IPS-20b (cell line): Measurements from ENCODE around the gene CNTN5.

Source experiments
- H3K27ac ChIP-seq: one replicate; pipeline ENCODE4 v1.5.1; 2013; ENCODE audit warnings: low read length
- H3K27me3 ChIP-seq: 2 replicates; pipeline ENCODE4 v1.6.1; 2013; ENCODE audit warnings: mild to moderate bottlenecking, low read length, inconsistent platforms; ENCODE audit not compliant: insufficient read depth
- H3K36me3 ChIP-seq: 2 replicates; pipeline ENCODE4 v1.6.1; 2013; ENCODE audit warnings: low read depth, mild to moderate bottlenecking, inconsistent platforms, low read length, moderate library complexity; ENCODE audit not compliant: insufficient read depth
- H3K4me1 ChIP-seq: 2 replicates; pipeline ENCODE4 v1.6.1; 2013; ENCODE audit warnings: mild to moderate bottlenecking, control low read depth, inconsistent platforms, low read length, moderate library complexity; ENCODE audit not compliant: insufficient read depth
- H3K4me3 ChIP-seq: 2 replicates; pipeline ENCODE4 v1.5.1; 2013; ENCODE audit warnings: mild to moderate bottlenecking, low read length, inconsistent platforms
- H3K9ac ChIP-seq: 2 replicates; pipeline ENCODE4 v1.6.1; 2013; ENCODE audit warnings: low read depth, mild to moderate bottlenecking, inconsistent platforms, low read length, moderate library complexity
- H3K9me3 ChIP-seq: 2 replicates; pipeline ENCODE4 v1.6.1; 2013; ENCODE audit warnings: mild to moderate bottlenecking, low read depth, low read length, inconsistent platforms; ENCODE audit not compliant: insufficient read depth

Gene CNTN5

GRCh38 chr11:99419991-99420390 lies 399.2 kb downstream of the CNTN5 start:
- peak overlapping the region; percentile 23 for H3K27ac ChIP-seq
- no peaks in the 10 kb centered on the region for H3K9me3 ChIP-seq

DNA sequence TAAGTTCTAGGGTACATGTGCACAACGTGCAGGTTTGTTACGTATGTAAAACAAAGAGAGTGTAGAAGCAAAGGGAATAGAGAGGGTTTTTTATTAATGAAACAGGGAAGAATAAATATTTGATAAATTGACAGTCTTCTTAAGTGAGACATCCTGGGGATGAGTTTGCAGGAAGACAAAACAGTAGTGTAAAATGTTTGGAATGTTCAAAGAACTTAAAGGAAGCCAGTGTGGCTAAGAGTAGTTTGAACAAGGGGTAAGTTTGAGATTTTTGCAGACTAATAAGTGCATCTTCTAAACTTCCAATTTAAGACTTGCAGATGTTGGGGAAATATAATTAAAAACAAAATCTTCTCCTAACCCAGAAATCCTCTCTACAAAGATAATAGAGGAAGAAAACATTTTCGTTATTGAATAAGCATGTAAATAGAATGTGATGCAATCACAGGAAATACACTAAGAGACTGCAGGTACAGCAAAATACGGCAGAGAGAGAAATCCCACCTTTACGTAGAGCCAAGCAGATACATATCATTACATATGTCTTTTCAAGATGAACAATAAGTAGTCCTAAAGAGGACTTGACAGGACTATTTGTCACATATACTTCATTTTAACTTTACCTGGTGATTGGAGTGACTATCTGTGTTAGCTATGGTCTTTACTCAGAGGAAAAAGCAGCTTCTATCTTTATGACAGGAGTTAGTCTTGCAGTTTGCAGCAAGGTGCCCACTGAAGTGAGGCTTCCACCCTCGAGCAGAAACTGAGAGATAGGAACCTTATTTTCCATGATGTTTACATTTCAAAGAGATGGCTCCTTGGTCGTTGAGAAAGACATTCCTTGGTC lies 402.1 kb downstream of the CNTN5 start:
- peak overlapping the region; percentile 74 for H3K9ac ChIP-seq
- no peaks in the 10 kb centered on the region for H3K36me3 ChIP-seq
- peaks cover 64% of the 10 kb centered on the region for H3K4me1 ChIP-seq
- H3K27me3 ChIP-seq, result peaks cover 6% of the 10 kb centered on the region; the same call in 1 of the 2 replicates
- H3K4me3 ChIP-seq, result peak overlapping the region; percentile 62
- H3K9me3 ChIP-seq, result no peaks in the 10 kb centered on the region
- H3K27ac ChIP-seq, result peak overlapping the region; percentile 19

More at GRCh38 chr11:99419991-99420390, 399.2 kb downstream of the CNTN5 start:
- H3K27me3 ChIP-seq, result peaks cover 4% of the 10 kb centered on the region; the same call in 1 of the 2 replicates
- H3K4me3 ChIP-seq, result 0 out of 2 replicates have a peak overlapping the region, but pooled peaks have one; percentile 55
- H3K9ac ChIP-seq, result peak overlapping the region; percentile 24; the same call in 1 of the 2 replicates
- peaks cover 62% of the 10 kb centered on the region for H3K4me1 ChIP-seq
- no peaks in the 10 kb centered on the region for H3K36me3 ChIP-seq

DNA sequence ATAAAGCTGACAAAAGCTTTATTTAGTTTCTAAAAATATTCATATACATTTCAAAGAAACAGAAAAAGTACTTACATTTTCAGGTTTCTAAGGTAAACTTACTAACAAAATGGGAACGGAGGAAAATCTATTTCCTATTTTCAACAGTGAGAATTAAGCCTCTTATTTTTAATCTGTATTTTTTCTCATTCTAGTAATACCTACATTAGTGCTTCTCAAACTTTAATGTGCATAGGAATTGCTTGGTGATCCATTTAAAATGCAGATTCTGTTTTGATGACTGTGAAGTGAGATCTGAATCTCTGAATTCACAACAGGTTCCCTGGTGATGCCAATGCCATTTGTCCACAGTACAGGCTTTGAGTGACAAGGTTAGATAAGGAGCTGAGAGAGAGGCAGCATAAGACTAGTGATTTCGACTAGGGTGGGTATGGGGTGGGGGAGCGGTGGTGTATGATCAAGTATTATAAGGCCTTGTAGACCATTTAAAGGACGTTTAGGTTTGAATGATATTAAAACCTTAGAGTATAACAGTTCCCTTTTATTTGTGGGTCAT lies 402.8 kb downstream of the CNTN5 start:
- Histone ChIP-seq H3K9ac (no peak overlapping the region), H3K27me3 (peaks cover 6% of the 10 kb centered on the region; the same call in 1 of the 2 replicates), H3K36me3 (no peaks in the 10 kb centered on the region), H3K27ac (no peak overlapping the region), H3K4me3 (peak overlapping the region; percentile 62; the same call in 1 of the 2 replicates), H3K4me1 (peaks cover 58% of the 10 kb centered on the region), H3K9me3 (no peaks in the 10 kb centered on the region)

DNA sequence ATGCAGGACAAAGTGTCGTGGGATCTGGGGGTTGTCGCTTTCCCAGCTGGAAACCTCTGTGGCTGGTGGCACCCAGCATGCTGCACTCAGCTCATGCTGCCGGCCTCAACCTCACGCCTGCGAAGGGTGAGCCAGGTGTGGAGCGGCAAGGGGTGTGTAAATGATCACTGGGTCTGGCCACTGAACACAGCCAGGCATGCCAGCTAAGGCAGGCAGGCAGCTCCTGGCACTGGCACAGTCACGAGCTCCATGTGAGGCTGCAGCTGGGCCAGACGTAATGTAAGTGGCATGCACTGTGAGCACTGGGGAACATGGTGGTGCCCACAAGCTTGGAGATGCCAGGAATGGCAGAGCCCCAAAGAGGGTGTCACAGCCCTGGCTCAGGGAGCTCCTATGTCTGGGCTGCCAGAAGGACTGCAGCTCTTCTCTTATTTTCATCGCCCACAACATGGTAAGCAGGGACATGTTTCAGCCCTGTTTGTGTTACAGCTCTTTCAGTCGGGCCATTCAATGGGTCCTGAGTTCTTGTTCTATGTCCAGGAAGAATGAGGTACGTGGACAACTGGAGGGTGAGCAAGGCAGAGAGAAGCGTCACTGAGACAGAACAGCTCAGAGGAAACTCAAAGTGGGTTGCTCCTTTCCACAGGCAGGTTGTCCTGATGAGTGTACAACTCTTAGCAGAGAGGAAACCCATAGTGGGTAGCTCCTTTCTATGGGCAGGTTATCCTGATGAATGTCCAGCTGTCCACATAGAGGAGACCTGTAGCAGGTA lies 403.8 kb downstream of the CNTN5 start:
- no peaks in the 10 kb centered on the region for H3K9me3 ChIP-seq
- H3K4me1 ChIP-seq, result peaks cover 54% of the 10 kb centered on the region
- H3K27me3 ChIP-seq, result peaks cover 6% of the 10 kb centered on the region; the same call in 1 of the 2 replicates
- H3K4me3 ChIP-seq, result no peak overlapping the region
- H3K36me3 ChIP-seq, result no peaks in the 10 kb centered on the region
- no peak overlapping the region for H3K27ac ChIP-seq
- H3K9ac ChIP-seq, result no peak overlapping the region

GRCh38 chr11:99425596-99425995 lies 404.8 kb downstream of the CNTN5 start:
- Histone ChIP-seq H3K9ac (no peak overlapping the region), H3K4me1 (peaks cover 46% of the 10 kb centered on the region), H3K9me3 (no peaks in the 10 kb centered on the region), H3K4me3 (no peak overlapping the region), H3K36me3 (no peaks in the 10 kb centered on the region), H3K27me3 (peaks cover 6% of the 10 kb centered on the region; the same call in 1 of the 2 replicates), H3K27ac (no peak overlapping the region)

- no peak overlapping the region for H3K27ac ChIP-seq
- H3K4me3 ChIP-seq, result no peak overlapping the region
- H3K36me3 ChIP-seq, result no peaks in the 10 kb centered on the region
- no peaks in the 10 kb centered on the region for H3K27me3 ChIP-seq
- no peaks in the 10 kb centered on the region for H3K9me3 ChIP-seq
- H3K4me1 ChIP-seq, result peaks cover 9% of the 10 kb centered on the region; the same call in 1 of the 2 replicates
- H3K9ac ChIP-seq, result no peak overlapping the region
Observed at GRCh38 chr11:99432677-99433076, 411.9 kb downstream of the CNTN5 start.

GRCh38 chr11:99443276-99443675 lies 422.5 kb downstream of the CNTN5 start:
- H3K9ac ChIP-seq, result no peak overlapping the region
- H3K27ac ChIP-seq, result no peak overlapping the region
- no peak overlapping the region for H3K4me3 ChIP-seq
- no peaks in the 10 kb centered on the region for H3K4me1 ChIP-seq
- H3K9me3 ChIP-seq, result no peaks in the 10 kb centered on the region
- no peaks in the 10 kb centered on the region for H3K27me3 ChIP-seq
- no peaks in the 10 kb centered on the region for H3K36me3 ChIP-seq

GRCh38 chr11:99446400-99446799 lies 425.7 kb downstream of the CNTN5 start:
- H3K4me3 ChIP-seq, result no peak overlapping the region
- no peak overlapping the region for H3K9ac ChIP-seq
- no peaks in the 10 kb centered on the region for H3K9me3 ChIP-seq
- no peaks in the 10 kb centered on the region for H3K4me1 ChIP-seq
- H3K27ac ChIP-seq, result no peak overlapping the region
- no peaks in the 10 kb centered on the region for H3K36me3 ChIP-seq
- no peaks in the 10 kb centered on the region for H3K27me3 ChIP-seq

- Histone ChIP-seq H3K4me3 (no peak overlapping the region), H3K9ac (no peak overlapping the region), H3K9me3 (no peaks in the 10 kb centered on the region), H3K36me3 (no peaks in the 10 kb centered on the region), H3K27me3 (no peaks in the 10 kb centered on the region), H3K4me1 (no peaks in the 10 kb centered on the region), H3K27ac (no peak overlapping the region)
Observed at GRCh38 chr11:99449345-99449744, 428.6 kb downstream of the CNTN5 start.

GRCh38 chr11:99452075-99452474 lies 431.3 kb downstream of the CNTN5 start:
- no peaks in the 10 kb centered on the region for H3K36me3 ChIP-seq
- no peaks in the 10 kb centered on the region for H3K4me1 ChIP-seq
- no peak overlapping the region for H3K4me3 ChIP-seq
- no peak overlapping the region for H3K9ac ChIP-seq
- H3K27ac ChIP-seq, result no peak overlapping the region
- H3K27me3 ChIP-seq, result no peaks in the 10 kb centered on the region
- no peaks in the 10 kb centered on the region for H3K9me3 ChIP-seq

DNA sequence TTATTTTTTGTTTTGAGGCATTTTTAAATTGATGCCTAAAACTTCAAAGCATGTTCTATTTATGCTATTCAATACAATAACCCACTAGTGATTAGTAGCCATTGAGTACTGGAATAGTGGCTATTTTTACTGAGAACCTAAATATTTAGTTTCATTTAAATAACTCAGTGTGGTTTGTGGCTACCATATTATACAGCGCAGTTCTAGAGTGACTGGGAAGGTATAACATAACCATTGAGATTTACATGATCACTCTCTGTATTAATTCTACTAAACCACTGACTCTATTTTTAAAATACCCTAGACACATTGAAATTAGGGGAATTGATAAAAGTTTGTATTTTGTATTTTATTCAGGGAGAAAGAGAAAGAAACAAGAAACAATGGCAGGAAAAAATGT lies 441.2 kb downstream of the CNTN5 start:
- H3K27ac ChIP-seq, result no peak overlapping the region
- H3K9me3 ChIP-seq, result no peaks in the 10 kb centered on the region
- H3K4me3 ChIP-seq, result no peak overlapping the region
- H3K9ac ChIP-seq, result no peak overlapping the region
- no peaks in the 10 kb centered on the region for H3K36me3 ChIP-seq
- H3K4me1 ChIP-seq, result no peaks in the 10 kb centered on the region
- no peaks in the 10 kb centered on the region for H3K27me3 ChIP-seq
